ENCODE data around the gene RREB1.

RREB1 gene

GRCh38 chr6:7124636-7125035 is 16.9 kb downstream of the RREB1 start:
- TF ChIP-seq CTCF (IDR thresholded peaks at IDR 0.05; ENCODE audit: borderline replicate concordance, insufficient read depth, low read depth, low read length): no peak
- H3K4me3 ChIP-seq (ENCODE audit: low read depth, low read length): no peak overlapping the region

DNA sequence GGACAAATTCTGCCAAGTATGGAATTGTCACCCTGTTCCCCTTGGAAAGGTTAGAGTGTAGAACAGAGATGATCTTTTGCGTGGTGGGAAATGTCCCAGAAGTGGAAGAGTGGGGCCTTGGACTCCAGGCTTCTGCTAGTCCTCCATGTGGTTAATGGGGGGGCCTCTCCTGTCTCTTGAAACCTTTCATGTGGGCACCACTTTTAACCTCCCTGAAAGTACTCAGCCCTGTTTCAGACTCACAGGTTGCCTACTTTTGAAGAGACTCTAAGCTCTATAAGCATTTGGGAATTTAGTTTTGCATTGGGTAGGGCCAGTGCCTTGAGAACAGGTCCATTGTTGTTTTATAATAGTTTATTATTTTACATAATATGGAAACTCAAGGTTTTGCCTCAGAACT is 17.5 kb downstream of the RREB1 start:
- no peak overlapping the region for H3K4me3 ChIP-seq (ENCODE audit: low read depth, low read length)
- TF ChIP-seq CTCF (IDR thresholded peaks at IDR 0.05; ENCODE audit: borderline replicate concordance, insufficient read depth, low read depth, low read length): no peak

GRCh38 chr6:7126754-7127153 is 19.0 kb downstream of the RREB1 start:
- no peak for TF ChIP-seq CTCF (IDR thresholded peaks at IDR 0.05; ENCODE audit: borderline replicate concordance, insufficient read depth, low read depth, low read length)

DNA sequence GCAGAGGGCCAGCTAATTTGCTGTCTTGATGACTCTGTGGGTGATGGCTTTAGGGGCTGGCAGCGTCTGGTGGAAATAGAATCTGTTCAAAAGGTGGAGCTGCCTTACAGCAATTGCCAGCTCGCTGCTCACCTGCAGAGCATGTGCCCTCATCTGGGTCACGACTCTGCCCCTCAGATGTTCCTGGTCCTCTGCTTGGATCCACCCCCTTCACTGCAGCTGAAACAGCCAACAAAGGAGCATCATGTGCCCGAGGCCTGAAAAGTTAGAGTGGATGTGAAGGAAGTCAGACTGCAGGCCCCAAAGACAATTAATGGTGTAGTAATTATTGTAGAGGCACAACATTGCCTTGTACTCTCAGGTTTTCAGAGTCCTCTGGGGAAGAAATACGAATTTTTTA is 19.9 kb downstream of the RREB1 start:
- H3K4me3 ChIP-seq (ENCODE audit: low read depth, low read length): no peak overlapping the region
- no peak for TF ChIP-seq CTCF (IDR thresholded peaks at IDR 0.05; ENCODE audit: borderline replicate concordance, insufficient read depth, low read depth, low read length)

More at GRCh38 chr6:7126754-7127153, 19.0 kb downstream of the RREB1 start:
- no peak overlapping the region for H3K4me3 ChIP-seq (ENCODE audit: low read depth, low read length)

DNA sequence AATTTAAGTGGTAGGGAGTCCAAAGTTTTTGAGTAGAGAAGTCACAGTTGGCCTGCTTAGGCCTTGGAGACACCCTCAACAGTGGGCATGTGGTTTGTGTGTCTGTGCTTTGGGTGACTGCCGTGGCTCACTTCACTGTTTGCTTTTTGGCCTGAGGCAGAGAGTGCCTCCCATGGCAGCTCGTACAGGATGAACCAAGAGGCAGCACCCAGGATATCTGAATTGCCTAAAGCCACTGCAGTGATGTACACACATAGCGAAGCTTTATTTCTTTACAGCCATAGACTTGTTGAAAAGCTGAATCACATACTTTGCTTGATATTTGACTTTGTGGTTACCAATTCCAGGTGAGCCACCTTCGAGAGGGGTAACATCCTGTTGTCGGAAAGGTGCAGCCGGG is 21.6 kb downstream of the RREB1 start:
- H3K4me3 ChIP-seq (ENCODE audit: low read depth, low read length): no peak overlapping the region
- no peak for TF ChIP-seq CTCF (IDR thresholded peaks at IDR 0.05; ENCODE audit: borderline replicate concordance, insufficient read depth, low read depth, low read length)

- no peak overlapping the region for H3K4me3 ChIP-seq (ENCODE audit: low read depth, low read length)
- TF ChIP-seq CTCF (IDR thresholded peaks at IDR 0.05; ENCODE audit: borderline replicate concordance, insufficient read depth, low read depth, low read length): no peak
Observed at GRCh38 chr6:7129784-7130569, 22.2 kb downstream of the RREB1 start.

DNA sequence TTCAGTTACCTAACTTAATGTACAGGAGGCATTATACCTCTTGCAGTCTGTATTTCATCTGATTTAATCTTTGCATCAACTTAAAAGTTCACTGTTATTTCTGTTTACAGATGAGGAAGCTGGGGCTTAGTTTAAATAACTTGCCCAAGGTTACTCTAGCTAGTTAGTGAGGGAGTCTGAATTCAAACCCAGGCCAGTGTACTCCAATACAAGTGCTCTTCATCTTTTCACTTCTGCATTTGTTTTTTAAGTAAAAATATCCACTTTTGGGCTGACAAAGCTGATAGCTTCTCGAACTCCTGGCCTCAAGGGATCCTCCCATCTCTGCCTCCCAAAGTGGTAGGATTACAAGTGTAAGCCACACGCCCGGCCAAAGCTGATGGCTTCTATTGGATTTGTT is 23.6 kb downstream of the RREB1 start:
- no peak for TF ChIP-seq CTCF (IDR thresholded peaks at IDR 0.05; ENCODE audit: borderline replicate concordance, insufficient read depth, low read depth, low read length)
- no peak overlapping the region for H3K4me3 ChIP-seq (ENCODE audit: low read depth, low read length)
